DOHH2 (cell line): ENCODE measurements around the gene PDE11A.

Experiments
- EZH2phosphoT487 ChIP-seq: fragments of 200-600 bp; sonication (generic); IDR thresholded peaks from 2 replicates; pipeline ENCODE4 v1.6.1; 2017; ENCODE audit warnings: borderline replicate concordance, mild to moderate bottlenecking, antibody characterized with exemption, low read length, moderate library complexity, mixed read lengths
- TF ChIP-seq, protein P1 (sequence below): fragments of 200-600 bp; sonication (generic); IDR thresholded peaks from one replicate; pipeline ENCODE4 v1.5.1; 2014; ENCODE audit warnings: antibody characterized with exemption, mild to moderate bottlenecking, low read depth, low read length; ENCODE audit not compliant: poor library complexity, severe bottlenecking

DNA sequence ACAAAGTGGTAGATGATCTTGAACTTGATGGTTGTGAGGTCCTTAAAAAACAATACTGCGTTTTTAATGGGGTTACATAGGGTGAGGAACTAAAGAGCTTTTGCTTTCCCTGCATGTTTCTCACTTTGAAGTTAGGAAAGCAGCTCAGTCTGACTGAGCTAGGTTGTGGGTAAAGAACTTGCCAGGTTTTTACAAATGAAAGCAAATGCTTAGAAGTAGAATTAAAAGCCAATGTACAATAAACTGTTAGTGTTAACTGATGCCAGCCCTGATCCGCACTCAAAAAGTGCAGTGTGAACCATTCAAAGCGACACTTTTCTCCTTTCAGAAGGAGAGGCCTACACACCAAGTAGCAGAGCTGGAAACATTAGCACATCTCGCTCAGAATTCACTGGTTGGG lies 409.7 kb downstream of the PDE11A start:
- TF ChIP-seq EZH2phosphoT487: no peak
- TF ChIP-seq, protein P1, sequence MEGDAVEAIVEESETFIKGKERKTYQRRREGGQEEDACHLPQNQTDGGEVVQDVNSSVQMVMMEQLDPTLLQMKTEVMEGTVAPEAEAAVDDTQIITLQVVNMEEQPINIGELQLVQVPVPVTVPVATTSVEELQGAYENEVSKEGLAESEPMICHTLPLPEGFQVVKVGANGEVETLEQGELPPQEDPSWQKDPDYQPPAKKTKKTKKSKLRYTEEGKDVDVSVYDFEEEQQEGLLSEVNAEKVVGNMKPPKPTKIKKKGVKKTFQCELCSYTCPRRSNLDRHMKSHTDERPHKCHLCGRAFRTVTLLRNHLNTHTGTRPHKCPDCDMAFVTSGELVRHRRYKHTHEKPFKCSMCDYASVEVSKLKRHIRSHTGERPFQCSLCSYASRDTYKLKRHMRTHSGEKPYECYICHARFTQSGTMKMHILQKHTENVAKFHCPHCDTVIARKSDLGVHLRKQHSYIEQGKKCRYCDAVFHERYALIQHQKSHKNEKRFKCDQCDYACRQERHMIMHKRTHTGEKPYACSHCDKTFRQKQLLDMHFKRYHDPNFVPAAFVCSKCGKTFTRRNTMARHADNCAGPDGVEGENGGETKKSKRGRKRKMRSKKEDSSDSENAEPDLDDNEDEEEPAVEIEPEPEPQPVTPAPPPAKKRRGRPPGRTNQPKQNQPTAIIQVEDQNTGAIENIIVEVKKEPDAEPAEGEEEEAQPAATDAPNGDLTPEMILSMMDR: no peak
